Gastrocnemius medialis (tissue), 4 donors: Measurements from ENCODE around the gene HNRNPA2B1. TPM values are rescaled to one million over a fixed set of nuclear protein-coding genes. Genes with fewer than 3 reads are reported as not detected.
A peak's percentile ranks its signal among the peaks of the same experiment; 100 is the strongest.

Experiments used
- ATAC-seq, 2 donors: fragments of 150-250 bp; one replicate each; pipeline ENCODE4 v1.9.1; 2016
- DNase-seq, 2 donors: peaks; one replicate each; pipeline ENCODE4 v3.0.0-alpha.2; 2019
- H3K27ac ChIP-seq, 4 donors: fragments of 200-600 bp; sonication (generic); 1 replicate in 1 of 4; 2 replicates in 3 of 4; pipeline ENCODE4 v1.5.1; 2016 to 2018; ENCODE audit warnings: mild to moderate bottlenecking in 2 of 4, moderate library complexity in 1 of 4
- H3K27me3 ChIP-seq, 3 donors: fragments of 200-600 bp; sonication (generic) in 2 of 3; 1 replicate in 1 of 3; 2 replicates in 2 of 3; pipeline versions ENCODE4 v1.5.1 to v1.6.0; 2016 to 2019; ENCODE audit warnings: mild to moderate bottlenecking in 1 of 3, moderate library complexity in 1 of 3
- H3K36me3 ChIP-seq, 2 donors: fragments of 200-600 bp; sonication (generic) in 1 of 2; one replicate each; pipeline ENCODE4 v1.5.1; 2017 to 2018
- H3K4me1 ChIP-seq, 2 donors: fragments of 200-600 bp; sonication (generic) in 1 of 2; one replicate each; pipeline ENCODE4 v1.5.1; 2016 to 2017; ENCODE audit warnings: mild to moderate bottlenecking in 2 of 2
- H3K4me3 ChIP-seq, 4 donors: fragments of 200-600 bp; sonication (generic) in 3 of 4; 1 replicate in 1 of 4; 2 replicates in 3 of 4; pipeline ENCODE4 v1.5.1; 2016 to 2019; ENCODE audit warnings: mild to moderate bottlenecking in 2 of 4
- H3K9me3 ChIP-seq, 3 donors: fragments of 200-600 bp; sonication (generic) in 2 of 3; 1 replicate in 1 of 3; 2 replicates in 2 of 3; pipeline ENCODE4 v1.5.1; 2016 to 2019
- POLR2A ChIP-seq, 2 donors: fragments of 450-650 bp; IDR thresholded peaks; one replicate each; pipeline ENCODE4 v1.6.1; 2017; ENCODE audit warnings: antibody characterized with exemption in 2 of 2, mild to moderate bottlenecking in 2 of 2, moderate library complexity in 2 of 2
- in situ Hi-C, 4 donors: fragments of 200-750 bp; cut with MboI; loops; one replicate each; pipeline versions ENCODE4 v1.15.0 to v1.8.0; 2017; ENCODE audit warnings: low sequenced_read_pairs in 4 of 4
- intact Hi-C: fragments of 100-400 bp; cut with DNase I; formaldehyde crosslinking; loops from one replicate; pipeline ENCODE4 v1.15.1; 2023; ENCODE audit warnings: low total_unique reads
- total RNA-seq, 4 donors: library from RNA; depleted of rRNA; stranded (reverse); fragments of >200 nt; gene quantifications; one replicate each; pipeline versions ENCODE4 v1.1.0 to v1.2.3, GENCODE V29; 2016
- TF ChIP-seq, protein P1 (sequence below), 5 experiments: fragments of 450-650 bp in 3 of 5; fragments of 200-600 bp in 2 of 5; sonication (generic) in 2 of 5; IDR thresholded peaks in 4 of 5; conservative IDR thresholded peaks in 1 of 5; 1 replicate in 4 of 5; 2 replicates in 1 of 5; pipeline ENCODE4 v1.5.1; 2016 to 2019; ENCODE audit warnings: antibody characterized with exemption in 5 of 5, mild to moderate bottlenecking in 3 of 5, moderate library complexity in 3 of 5

Gene HNRNPA2B1
- total RNA-seq, 4 donors from 2014 or later, result 155 to 242 (median 166) TPM

GRCh38 chr7:26203016-26203415 lies 2.5 kb upstream of the HNRNPA2B1 start:
- ATAC-seq (no peak), DNase-seq (no peak)
- Histone ChIP-seq H3K27ac (peak overlapping the region; percentile 97 to 100 (median 98)), H3K4me1 (peaks cover 16 to 26% of the 10 kb centered on the region in 2 donors), H3K36me3 (peaks cover 0 to 19% of the 10 kb centered on the region in 2 donors), H3K4me3 (peak overlapping the region; percentile 79 to 95 (median 94)), H3K27me3 (no peaks in the 10 kb centered on the region), H3K9me3 (no peaks in the 10 kb centered on the region)
- TF ChIP-seq, protein P1, sequence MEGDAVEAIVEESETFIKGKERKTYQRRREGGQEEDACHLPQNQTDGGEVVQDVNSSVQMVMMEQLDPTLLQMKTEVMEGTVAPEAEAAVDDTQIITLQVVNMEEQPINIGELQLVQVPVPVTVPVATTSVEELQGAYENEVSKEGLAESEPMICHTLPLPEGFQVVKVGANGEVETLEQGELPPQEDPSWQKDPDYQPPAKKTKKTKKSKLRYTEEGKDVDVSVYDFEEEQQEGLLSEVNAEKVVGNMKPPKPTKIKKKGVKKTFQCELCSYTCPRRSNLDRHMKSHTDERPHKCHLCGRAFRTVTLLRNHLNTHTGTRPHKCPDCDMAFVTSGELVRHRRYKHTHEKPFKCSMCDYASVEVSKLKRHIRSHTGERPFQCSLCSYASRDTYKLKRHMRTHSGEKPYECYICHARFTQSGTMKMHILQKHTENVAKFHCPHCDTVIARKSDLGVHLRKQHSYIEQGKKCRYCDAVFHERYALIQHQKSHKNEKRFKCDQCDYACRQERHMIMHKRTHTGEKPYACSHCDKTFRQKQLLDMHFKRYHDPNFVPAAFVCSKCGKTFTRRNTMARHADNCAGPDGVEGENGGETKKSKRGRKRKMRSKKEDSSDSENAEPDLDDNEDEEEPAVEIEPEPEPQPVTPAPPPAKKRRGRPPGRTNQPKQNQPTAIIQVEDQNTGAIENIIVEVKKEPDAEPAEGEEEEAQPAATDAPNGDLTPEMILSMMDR (IDR thresholded peaks at IDR 0.05 in 4 of 5, conservative IDR thresholded peaks at IDR 0.05 in 1 of 5), result no peak
- no peak for TF ChIP-seq POLR2A (IDR thresholded peaks at IDR 0.05)
- intact Hi-C loops (loop anchor here (5.0 to 10.0 kb wide), 5 partner anchors 164 to 1459 kb away; partner anchors contain the start of genes HIBADH and SKAP2), in situ Hi-C loops (loop anchor here in 2 of 4 donors (10.0 to 25.0 kb wide), 4 partner anchors 316 to 959 kb away; partner anchors contain the start of genes HOXA10 (in 1 of the 2), HOXA3 (in 1 of the 2), HOXA7 (in 1 of the 2) and HOXA9 (in 1 of the 2))

DNA sequence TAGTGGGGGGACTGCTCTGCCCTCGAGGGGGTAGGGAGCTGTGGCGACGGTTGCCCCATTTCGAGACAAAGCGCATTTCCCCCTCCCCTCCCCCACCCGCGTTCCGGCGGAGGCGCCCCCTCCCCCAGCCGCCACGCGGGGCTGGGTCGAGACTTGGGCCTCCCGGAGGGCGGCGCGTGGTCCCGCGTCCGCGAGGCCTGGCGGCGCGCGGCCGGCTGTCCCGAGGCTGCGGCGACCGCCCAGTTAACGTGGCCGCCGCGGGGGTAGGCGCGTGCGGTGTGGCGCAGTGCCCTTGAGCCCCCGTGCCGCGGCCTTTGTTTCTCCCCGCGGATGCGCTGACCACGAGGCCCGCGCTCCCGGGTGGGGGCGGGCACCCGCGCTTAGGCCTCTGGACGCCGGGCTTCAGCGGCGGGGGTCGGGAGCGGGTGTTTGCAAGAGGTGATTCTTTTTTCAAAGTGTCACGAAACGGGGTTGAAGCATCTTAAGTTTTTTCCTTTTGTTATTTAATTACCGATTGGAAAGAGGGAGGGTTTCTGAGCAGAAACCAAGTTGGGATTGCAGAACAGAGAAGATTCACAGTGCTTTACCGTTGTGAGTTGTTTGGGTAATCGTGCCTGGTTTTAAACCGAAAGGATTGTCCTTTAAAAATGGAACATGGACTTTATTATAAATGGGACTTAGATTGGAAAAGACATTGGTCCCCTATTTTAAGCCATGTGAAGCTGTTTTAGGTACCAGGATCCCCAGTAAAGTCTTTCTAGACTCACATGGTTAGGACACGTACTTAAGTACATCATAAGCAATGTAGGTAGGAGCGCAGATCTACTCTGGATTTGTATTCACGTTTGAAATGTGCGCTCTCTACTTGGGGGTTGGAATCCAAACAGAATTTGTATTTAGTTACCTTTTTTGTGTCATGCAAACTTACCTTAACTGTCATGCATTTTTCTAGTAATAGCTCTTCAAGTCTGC lies 1.8 kb upstream of the HNRNPA2B1 start:
- Histone ChIP-seq H3K9me3 (no peaks in the 10 kb centered on the region), H3K27me3 (no peaks in the 10 kb centered on the region), H3K4me3 (peak overlapping the region; percentile 79 to 95 (median 94)), H3K27ac (peak overlapping the region; percentile 97 to 100 (median 98)), H3K36me3 (peaks cover 0 to 15% of the 10 kb centered on the region in 2 donors), H3K4me1 (peaks cover 23 to 33% of the 10 kb centered on the region in 2 donors)
- DNase-seq (peak; percentile 21 to 52), ATAC-seq (peak; percentile 5 to 7)
- TF ChIP-seq, protein P1 (IDR thresholded peaks at IDR 0.05 in 4 of 5, conservative IDR thresholded peaks at IDR 0.05 in 1 of 5), result no peak
- TF ChIP-seq POLR2A (IDR thresholded peaks at IDR 0.05), result no peak
- in situ Hi-C loops (loop anchor here in 2 of 4 donors (10.0 to 25.0 kb wide), 4 partner anchors 315 to 960 kb away; partner anchors contain the start of genes HOXA10 (in 1 of the 2), HOXA3 (in 1 of the 2), HOXA7 (in 1 of the 2) and HOXA9 (in 1 of the 2)), intact Hi-C loops (loop anchor here (5.0 to 10.0 kb wide), 5 partner anchors 165 to 1460 kb away; partner anchors contain the start of genes HIBADH and SKAP2)

GRCh38 chr7:26201247-26202018 lies 887 bp upstream of the HNRNPA2B1 start, which contains the start of gene CBX3:
Gene CBX3, plus strand, starts transcription at chr7:26201745. Its CDS starts 1,254 bp downstream, at chr7:26202999.
- TF ChIP-seq, protein P1 (IDR thresholded peaks at IDR 0.05 in 4 of 5, conservative IDR thresholded peaks at IDR 0.05 in 1 of 5), result no peak
- TF ChIP-seq POLR2A (IDR thresholded peaks at IDR 0.05), result peak; percentile 80
- no peaks in the 10 kb centered on the region for H3K27me3 ChIP-seq
- peak; percentile 82 to 90 for DNase-seq
- in situ Hi-C loops (loop anchor here in 2 of 4 donors (10.0 to 25.0 kb wide), 4 partner anchors 314 to 961 kb away; partner anchors contain the start of genes HOXA10 (in 1 of the 2), HOXA3 (in 1 of the 2), HOXA7 (in 1 of the 2) and HOXA9 (in 1 of the 2)), intact Hi-C loops (loop anchor here (2.0 to 10.0 kb wide), 7 partner anchors 166 to 1461 kb away; partner anchors contain the start of genes HIBADH, HOXA9 and SKAP2)
- peak within 1 kb of the TSS; percentile 79 to 98 (median 94) for H3K4me3 ChIP-seq
- peak within 1 kb of the TSS; percentile 97 to 100 (median 98) for H3K27ac ChIP-seq
- ATAC-seq, result peak; percentile 67 to 68
- peaks cover 32 to 42% of the 10 kb centered on the region in 2 donors for H3K4me1 ChIP-seq
- H3K36me3 ChIP-seq, result peaks cover 0 to 15% of the 10 kb centered on the region in 2 donors
- no peaks in the 10 kb centered on the region for H3K9me3 ChIP-seq
